HepG2 (cell line): ENCODE data around the gene DNPH1. TPM values are rescaled to one million over a fixed set of nuclear protein-coding genes. Genes with fewer than 3 reads are reported as not detected.

Source experiments
- ATAC-seq: fragments of 200-7000 bp; cut with Tn5 transposase; 3 replicates; pipeline ENCODE4 v1.9.1; 2020; ENCODE audit warnings: mild to moderate bottlenecking, moderate library complexity
- BruUV-seq: library from RNA; stranded (reverse); fragments of 400-500 nt; replicated peaks from 2 replicates; lab custom pipeline; 2021; lab: Mats Ljungman, UMichigan
- CTCF ChIA-PET: fragments of 300-600 bp; formaldehyde crosslinking; extraction: SDS; loops from one replicate; lab custom pipeline; 2021; ENCODE audit warnings: low total read pairs, inconsistent platforms, low intra/inter-chr PET ratio; lab: Yijun Ruan, JAX
- POLR2A ChIA-PET: fragments of 350-600 bp; sonication (Branson Sonifier 250); formaldehyde crosslinking; loops from one replicate; lab custom pipeline; 2020; ENCODE audit warnings: antibody characterized with exemption, inconsistent platforms; lab: Yijun Ruan, JAX
- DNase-seq: peaks from one replicate; pipeline ENCODE4 v3.0.0-alpha.2; 2015; ENCODE audit warnings: low spot score
- FAIRE-seq: peaks from 3 replicates; lab custom pipeline; 2011; peaks lifted over from hg19 to GRCh38; lab: Jason Lieb, UNC
- H2AFZ ChIP-seq: one replicate; pipeline ENCODE4 v1.6.1; 2011; ENCODE audit warnings: low read length, inconsistent platforms
- H3K27ac ChIP-seq: fragments of 300-600 bp; 3 replicates; pipeline ENCODE4 v1.8.0; 2011; ENCODE audit warnings: mixed run types, mild to moderate bottlenecking, mixed read lengths, low read length, inconsistent platforms; ENCODE audit not compliant: insufficient read depth; ENCODE audit errors: extremely low read length
- H3K27me3 ChIP-seq, 2 experiments: fragments of 200-600 bp in 1 of 2; 2 replicates in 1 of 2; 3 replicates in 1 of 2; pipeline versions ENCODE4 v1.6.0 to v1.8.0; 2011; ENCODE audit warnings: low read length in 2 of 2, mild to moderate bottlenecking in 2 of 2, moderate library complexity in 2 of 2, inconsistent platforms in 1 of 2; ENCODE audit not compliant: insufficient read depth in 2 of 2, control insufficient read depth in 1 of 2
- H3K36me3 ChIP-seq, 2 experiments: fragments of 200-600 bp in 1 of 2; replicated peaks in 1 of 2; 2 replicates in 1 of 2; 3 replicates in 1 of 2; pipeline versions ENCODE4 v1.5.1 to v1.8.0; 2011; ENCODE audit warnings: low read length in 2 of 2, inconsistent platforms in 1 of 2; ENCODE audit not compliant: insufficient read depth in 2 of 2, control insufficient read depth in 1 of 2
- H3K4me1 ChIP-seq: 2 replicates; pipeline ENCODE4 v1.5.1; 2012; ENCODE audit warnings: low read length, inconsistent platforms; ENCODE audit not compliant: insufficient read depth
- H3K4me2 ChIP-seq: 2 replicates; pipeline ENCODE4 v1.6.0; 2011; ENCODE audit warnings: low read depth, low read length, inconsistent platforms
- H3K4me3 ChIP-seq, 3 experiments: fragments of 200-600 bp in 1 of 3; sonication (generic), shearing (Covaris generic) in 1 of 3; replicated peaks in 1 of 3; 2 replicates each; pipeline ENCODE4 v1.5.1; 2011 to 2016; ENCODE audit warnings: low read length in 3 of 3, inconsistent platforms in 2 of 3, low read depth in 2 of 3, mild to moderate bottlenecking in 2 of 3, control low read depth in 1 of 3, mixed read lengths in 1 of 3; ENCODE audit not compliant: insufficient read depth in 1 of 3
- H3K79me2 ChIP-seq: one replicate; pipeline ENCODE4 v1.6.1; 2011; ENCODE audit warnings: low read length, inconsistent platforms; ENCODE audit not compliant: insufficient read depth
- H3K9ac ChIP-seq: 2 replicates; pipeline ENCODE4 v1.6.0; 2011; ENCODE audit warnings: mild to moderate bottlenecking, low read depth, low read length, inconsistent platforms; ENCODE audit not compliant: insufficient read depth
- H3K9me3 ChIP-seq: 2 replicates; pipeline ENCODE4 v1.5.1; 2012; ENCODE audit warnings: mild to moderate bottlenecking, low read length
- H4K20me1 ChIP-seq: 2 replicates; pipeline ENCODE4 v1.6.0; 2011; ENCODE audit warnings: inconsistent platforms, mild to moderate bottlenecking, low read length, moderate library complexity; ENCODE audit not compliant: insufficient read depth
- FOXK1 ChIP-seq: sonication (generic); formaldehyde crosslinking; IDR thresholded peaks from 2 replicates; pipeline ENCODE4 v1.4.0; 2020; ENCODE audit warnings: low read depth, missing genetic modification reagents, borderline replicate concordance
- HOXA9 ChIP-seq: sonication (generic); formaldehyde crosslinking; IDR thresholded peaks from 2 replicates; pipeline ENCODE4 v1.8.1; 2022; ENCODE audit warnings: missing genetic modification reagents, mild to moderate bottlenecking, moderate library complexity, borderline replicate concordance
- MIER2 ChIP-seq: IDR thresholded peaks from 2 replicates; pipeline ENCODE4 v1.6.1; 2016; ENCODE audit warnings: missing biosample characterization, missing genetic modification reagents
- NONO ChIP-seq, 2 experiments: fragments of 450-650 bp in 1 of 2; sonication (generic) in 1 of 2; formaldehyde crosslinking in 1 of 2; IDR thresholded peaks in 1 of 2; conservative IDR thresholded peaks in 1 of 2; 2 replicates each; pipeline versions ENCODE4 v1.6.1 to v1.8.0; 2017 to 2022; ENCODE audit warnings: mild to moderate bottlenecking in 1 of 2, missing genetic modification reagents in 1 of 2, moderate library complexity in 1 of 2
- PATZ1 ChIP-seq: sonication (generic); formaldehyde crosslinking; IDR thresholded peaks from 2 replicates; pipeline ENCODE4 v1.4.0; 2020; ENCODE audit warnings: missing genetic modification reagents
- STAG1 ChIP-seq: sonication (generic); formaldehyde crosslinking; IDR thresholded peaks from 2 replicates; pipeline ENCODE4 v1.4.0; 2020; ENCODE audit warnings: missing genetic modification reagents
- TBP ChIP-seq: sonication (generic); formaldehyde crosslinking; IDR thresholded peaks from 2 replicates; pipeline ENCODE4 v1.5.0; 2020; ENCODE audit warnings: missing genetic modification reagents
- ZKSCAN5 ChIP-seq: sonication (generic); formaldehyde crosslinking; IDR thresholded peaks from 2 replicates; pipeline ENCODE4 v1.5.1; 2020; ENCODE audit warnings: mild to moderate bottlenecking, missing genetic modification reagents
- ZNF468 ChIP-seq: sonication (generic); formaldehyde crosslinking; IDR thresholded peaks from 2 replicates; pipeline ENCODE4 v1.8.0; 2022; ENCODE audit warnings: mild to moderate bottlenecking, moderate library complexity, missing genetic modification reagents
- ZNF556 ChIP-seq: sonication (generic); formaldehyde crosslinking; IDR thresholded peaks from 2 replicates; pipeline ENCODE4 v1.4.0; 2020; ENCODE audit warnings: mild to moderate bottlenecking, missing genetic modification reagents, borderline replicate concordance
- ZNF710 ChIP-seq: sonication (generic); formaldehyde crosslinking; IDR thresholded peaks from 2 replicates; pipeline ENCODE4 v1.5.0; 2020; ENCODE audit warnings: mild to moderate bottlenecking, missing genetic modification reagents, borderline replicate concordance
- ZNF782 ChIP-seq: sonication (generic); formaldehyde crosslinking; IDR thresholded peaks from 2 replicates; pipeline ENCODE4 v1.4.0; 2020; ENCODE audit warnings: missing genetic modification reagents, mild to moderate bottlenecking, borderline replicate concordance
- ZNF839 ChIP-seq: sonication (generic); formaldehyde crosslinking; IDR thresholded peaks from 2 replicates; pipeline ENCODE4 v1.4.0; 2020; ENCODE audit warnings: missing genetic modification reagents, mild to moderate bottlenecking, borderline replicate concordance
- WGBS: methylation state at CpG from one replicate; pipeline ENCODE4 v1.1.6; 2017; ENCODE audit warnings: low lambda C conversion rate; 5-methylcytosine and 5-hydroxymethylcytosine counted together
- in situ Hi-C: cut with HindIII; loops from 2 replicates; pipeline ENCODE4 v1.10.0; 2017; ENCODE audit warnings: low pct_unique_long_range_greater_than_20kb; ENCODE audit not compliant: extremely low pct_ligation_motif_present
- intact Hi-C: fragments of 100-400 bp; cut with micrococcal nuclease; formaldehyde crosslinking; loops from one replicate; pipeline ENCODE4 v1.10.0; 2022; ENCODE audit not compliant: unreplicated experiment
- polyA plus RNA-seq, 8 experiments: library from polyadenylated mRNA; depleted of rRNA in 3 of 8; stranded (reverse) in 7 of 8; unstranded in 1 of 8; fragments of >200 nt; fragmentation: Illumina TruSeq in 4 of 8; extraction: Trizol in 4 of 8; gene quantifications; 2 replicates each; pipeline versions ENCODE4 v1.2.1 to v1.2.3, GENCODE V29; 2011 to 2016; ENCODE audit warnings: low read depth in 4 of 8, missing spikeins in 1 of 8, mixed read lengths in 1 of 8; ENCODE audit not compliant: insufficient read depth in 1 of 8
- total RNA-seq, 5 experiments: library from RNA; depleted of rRNA; stranded (reverse); fragments of >200 nt; fragmentation: Illumina TruSeq; extraction: Trizol; gene quantifications; 2 replicates each; pipeline ENCODE4 v1.2.3, GENCODE V29; 2016; ENCODE audit warnings: low read depth in 1 of 5

Gene DNPH1
- total and polyA plus RNA-seq, 2 of the 13 experiments (the other 11 are each of a cell fraction or from before 2014, with no cell fraction given) = 56.5 to 75.1 TPM

GRCh38 chr6:43200541-43200940 lies 28.7 kb downstream of the DNPH1 start:
- Histone ChIP-seq H3K27ac (no peak overlapping the region), H3K79me2 (no peaks in the 10 kb centered on the region), H3K9ac (no peak overlapping the region), H3K36me3 (peaks cover 0 to 5% of the 10 kb centered on the region in 2 experiments; a peak in 3 of 5 replicates), H3K4me3 (no peak overlapping the region), H3K4me1 (peaks cover 19% of the 10 kb centered on the region), H3K9me3 (no peaks in the 10 kb centered on the region), H2AFZ (no peak overlapping the region), H3K27me3 (no peaks in the 10 kb centered on the region), H4K20me1 (no peaks in the 10 kb centered on the region), H3K4me2 (no peak overlapping the region)
- in situ Hi-C loops (no loop called here), intact Hi-C loops (no loop called here)
- BruUV-seq = no TSS peak
- ChIA-PET CTCF (no interaction called here), POLR2A (no interaction called here)
- FAIRE-seq (no peak), DNase-seq (no peak), ATAC-seq (no peak)
- WGBS = 87% methylated on average over 6 of the region's 6 CpGs
- TF ChIP-seq ZNF782 (CRISPR knock-in tag) = no peak
- no peak for TF ChIP-seq ZNF468 (CRISPR knock-in tag)
- no peak for TF ChIP-seq TBP
- no peak for TF ChIP-seq HOXA9 (CRISPR knock-in tag)
- TF ChIP-seq FOXK1 (CRISPR knock-in tag) = no peak
- TF ChIP-seq ZNF556 = no peak
- no peak for TF ChIP-seq ZNF839 (CRISPR knock-in tag)

- BruUV-seq = no TSS peak
- H4K20me1 ChIP-seq = no peaks in the 10 kb centered on the region
- intact Hi-C loops (no loop called here), in situ Hi-C loops (no loop called here)
- no peak overlapping the region for H3K4me3 ChIP-seq
- no peak overlapping the region for H2AFZ ChIP-seq
- no peak overlapping the region for H3K9ac ChIP-seq
- H3K4me1 ChIP-seq = peaks cover 16% of the 10 kb centered on the region
- H3K79me2 ChIP-seq = no peaks in the 10 kb centered on the region
- ATAC-seq = no peak
- POLR2A ChIA-PET = interaction anchor here (1.2 kb wide), 1 partner anchor 18 kb away, joined by 4 read pairs; the partner anchor contains the start of gene CUL9
- H3K4me2 ChIP-seq = no peak overlapping the region
- H3K27me3 ChIP-seq = no peaks in the 10 kb centered on the region
- H3K36me3 ChIP-seq = peaks cover 0 to 7% of the 10 kb centered on the region in 2 experiments; a peak in 3 of 5 replicates
- CTCF ChIA-PET = no interaction called here
- no peak for FAIRE-seq
- H3K9me3 ChIP-seq = no peaks in the 10 kb centered on the region
- H3K27ac ChIP-seq = no peak overlapping the region
- WGBS = 91% methylated on average over 6 of the region's 6 CpGs
- DNase-seq = no peak
- TF ChIP-seq PATZ1 (CRISPR knock-in tag) (no peak), NONO (IDR thresholded peaks at IDR 0.05) (no peak), NONO (CRISPR knock-in tag; conservative IDR thresholded peaks at IDR 0.05) (no peak), STAG1 (no peak), MIER2 (no peak), ZKSCAN5 (CRISPR knock-in tag) (no peak), ZNF710 (CRISPR knock-in tag) (no peak)
Measured at GRCh38 chr6:43199912-43200311, 29.4 kb downstream of the DNPH1 start.
